Endometrium (tissue), 2 donors: ENCODE results near the gene TLCD3B.

Experiments
- FAIRE-seq: peaks from 2 replicates; lab custom pipeline; 2012; peaks lifted over from hg19 to GRCh38; lab: Jason Lieb, UNC
- donor health status: control.
- donor health status: control.

Gene TLCD3B

GRCh38 chr16:29988346-29989075, 42.6 kb downstream of the TLCD3B start:
- no peak for FAIRE-seq

DNA sequence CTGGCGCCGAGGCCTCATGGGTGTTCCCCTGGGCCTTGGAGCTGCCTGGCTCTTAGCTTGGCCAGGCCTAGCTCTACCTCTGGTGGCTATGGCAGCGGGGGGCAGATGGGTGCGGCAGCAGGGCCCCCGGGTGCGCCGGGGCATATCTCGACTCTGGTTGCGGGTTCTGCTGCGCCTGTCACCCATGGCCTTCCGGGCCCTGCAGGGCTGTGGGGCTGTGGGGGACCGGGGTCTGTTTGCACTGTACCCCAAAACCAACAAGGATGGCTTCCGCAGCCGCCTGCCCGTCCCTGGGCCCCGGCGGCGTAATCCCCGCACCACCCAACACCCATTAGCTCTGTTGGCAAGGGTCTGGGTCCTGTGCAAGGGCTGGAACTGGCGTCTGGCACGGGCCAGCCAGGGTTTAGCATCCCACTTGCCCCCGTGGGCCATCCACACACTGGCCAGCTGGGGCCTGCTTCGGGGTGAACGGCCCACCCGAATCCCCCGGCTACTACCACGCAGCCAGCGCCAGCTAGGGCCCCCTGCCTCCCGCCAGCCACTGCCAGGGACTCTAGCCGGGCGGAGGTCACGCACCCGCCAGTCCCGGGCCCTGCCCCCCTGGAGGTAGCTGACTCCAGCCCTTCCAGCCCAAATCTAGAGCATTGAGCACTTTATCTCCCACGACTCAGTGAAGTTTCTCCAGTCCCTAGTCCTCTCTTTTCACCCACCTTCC, 43.5 kb downstream of the TLCD3B start:
- FAIRE-seq, result no peak

- no peak for FAIRE-seq
Observed at GRCh38 chr16:29986931-29987330, 44.1 kb downstream of the TLCD3B start.

- no peak for FAIRE-seq
Observed at GRCh38 chr16:29986231-29986630, 44.8 kb downstream of the TLCD3B start.

- no peak for FAIRE-seq
Observed at GRCh38 chr16:29985271-29985811, 45.7 kb downstream of the TLCD3B start.

- FAIRE-seq, result no peak
Observed at GRCh38 chr16:29984764-29985147, 46.3 kb downstream of the TLCD3B start.

- no peak for FAIRE-seq
Observed at GRCh38 chr16:29984137-29984763, 46.8 kb downstream of the TLCD3B start.

DNA sequence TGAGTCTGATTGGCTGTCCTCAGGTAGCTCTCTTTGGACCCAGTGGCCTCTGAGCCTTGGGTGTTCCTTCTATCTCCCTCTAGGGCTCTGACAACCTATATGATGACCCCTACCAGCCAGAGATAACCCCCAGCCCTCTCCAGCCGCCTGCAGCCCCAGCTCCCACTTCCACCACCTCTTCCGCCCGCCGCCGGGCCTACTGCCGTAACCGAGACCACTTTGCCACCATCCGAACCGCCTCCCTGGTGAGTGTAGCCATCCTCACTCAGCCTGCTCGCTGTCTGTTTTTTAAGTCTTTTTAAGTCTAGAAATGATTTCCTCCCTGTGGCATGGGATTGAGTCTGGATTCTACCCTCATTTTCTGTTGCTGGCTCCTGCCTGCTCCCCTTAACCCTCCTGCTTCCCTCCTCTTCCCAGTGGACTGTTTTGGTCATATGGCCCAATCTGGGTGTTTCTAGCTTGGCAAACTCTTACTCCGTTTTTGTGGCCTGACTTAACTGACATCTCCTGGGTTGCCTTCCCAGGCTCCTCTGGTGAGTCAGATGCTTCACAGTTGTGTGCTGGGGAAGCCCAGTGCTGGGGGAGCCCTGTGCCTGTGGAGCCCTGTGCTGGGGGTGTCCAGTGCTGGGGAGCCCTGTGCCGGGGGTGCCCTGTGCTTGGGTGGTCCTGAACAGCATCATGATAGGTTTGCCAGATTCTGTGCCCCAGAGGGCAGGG, 47.5 kb downstream of the TLCD3B start:
- no peak for FAIRE-seq

DNA sequence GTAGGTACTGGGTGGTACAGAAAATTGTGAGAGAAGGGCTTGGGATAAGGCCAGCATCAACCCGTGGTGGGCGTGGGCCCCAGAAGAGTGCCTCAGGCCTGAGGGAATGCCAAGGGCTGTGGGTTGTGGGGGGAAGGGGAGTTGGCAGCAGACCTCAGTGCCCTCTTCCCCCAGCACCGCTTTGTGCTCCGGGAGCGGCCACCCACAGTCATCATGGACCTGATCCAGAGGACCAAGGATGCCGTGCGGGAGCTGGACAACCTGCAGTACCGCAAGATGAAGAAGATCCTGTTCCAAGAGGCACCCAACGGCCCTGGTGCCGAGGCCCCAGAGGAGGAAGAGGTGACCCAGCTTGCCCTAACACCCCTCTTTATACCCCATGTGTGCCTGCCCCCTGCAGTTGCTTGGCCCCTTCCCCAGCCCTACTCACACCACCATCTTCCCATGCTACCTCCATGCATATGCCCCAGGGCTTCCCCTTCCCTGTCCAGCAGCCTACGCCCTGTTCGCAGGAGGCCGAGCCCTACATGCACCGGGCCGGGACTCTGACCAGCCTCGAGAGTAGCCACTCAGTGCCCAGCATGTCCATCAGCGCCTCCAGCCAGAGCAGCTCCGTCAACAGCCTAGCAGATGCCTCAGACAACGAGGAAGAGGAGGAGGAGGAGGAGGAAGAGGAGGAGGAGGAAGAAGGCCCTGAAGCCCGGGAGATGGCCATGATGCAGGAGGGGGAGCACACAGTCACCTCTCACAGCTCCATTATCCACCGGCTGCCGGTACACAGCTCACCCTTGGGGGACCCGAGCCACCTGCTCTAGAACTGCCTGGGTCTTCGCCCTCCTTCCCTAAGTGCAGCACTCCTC, 48.3 kb downstream of the TLCD3B start:
- no peak for FAIRE-seq

DNA sequence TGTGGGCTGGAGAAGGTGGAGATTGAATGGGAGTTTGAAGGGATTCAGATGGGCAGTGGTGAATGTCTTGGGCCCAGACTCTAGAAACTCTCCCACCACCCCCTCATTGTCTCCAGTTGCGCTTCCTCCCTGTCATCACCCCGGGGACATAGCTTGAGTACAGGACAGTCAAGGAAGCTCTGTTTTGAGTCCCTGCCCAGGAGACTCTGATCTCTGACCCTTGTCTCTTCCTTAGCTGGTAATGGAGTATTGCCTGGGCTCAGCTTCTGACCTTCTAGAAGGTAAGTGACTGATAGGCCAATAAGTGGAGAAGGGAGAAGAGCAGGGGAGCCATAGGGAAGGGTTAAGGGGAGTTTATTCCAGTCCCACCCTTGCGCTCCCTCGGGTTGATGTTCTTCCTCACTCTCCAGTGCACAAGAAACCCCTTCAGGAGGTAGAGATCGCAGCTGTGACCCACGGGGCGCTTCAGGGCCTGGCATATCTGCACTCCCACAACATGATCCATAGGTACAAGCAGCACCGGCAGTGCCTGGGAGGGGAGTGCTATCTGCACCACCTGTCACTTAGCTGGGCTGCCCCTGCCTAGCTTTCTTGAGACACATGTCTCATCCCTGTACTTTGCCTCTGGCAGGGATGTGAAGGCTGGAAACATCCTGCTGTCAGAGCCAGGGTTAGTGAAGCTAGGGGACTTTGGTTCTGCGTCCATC, 52.4 kb downstream of the TLCD3B start:
- no peak for FAIRE-seq

DNA sequence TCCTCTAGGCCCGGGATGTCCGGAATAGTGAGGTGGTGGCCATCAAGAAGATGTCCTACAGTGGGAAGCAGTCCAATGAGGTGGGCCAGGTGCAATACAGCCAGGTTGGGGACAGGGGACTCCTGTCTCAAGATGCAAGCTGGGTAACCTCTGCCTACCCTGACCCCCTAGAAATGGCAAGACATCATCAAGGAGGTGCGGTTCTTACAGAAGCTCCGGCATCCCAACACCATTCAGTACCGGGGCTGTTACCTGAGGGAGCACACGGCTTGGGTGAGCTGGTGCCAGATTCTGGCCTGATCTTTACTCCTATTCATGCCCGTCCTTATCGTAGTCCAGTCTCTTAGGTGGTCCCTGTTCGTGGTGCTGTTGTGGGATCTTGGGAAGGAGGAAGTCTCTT, 53.0 kb downstream of the TLCD3B start:
- no peak for FAIRE-seq

- no peak for FAIRE-seq
Observed at GRCh38 chr16:29977063-29977825, 53.8 kb downstream of the TLCD3B start.

- FAIRE-seq, result no peak
Observed at GRCh38 chr16:29975811-29976511, 55.1 kb downstream of the TLCD3B start.

DNA sequence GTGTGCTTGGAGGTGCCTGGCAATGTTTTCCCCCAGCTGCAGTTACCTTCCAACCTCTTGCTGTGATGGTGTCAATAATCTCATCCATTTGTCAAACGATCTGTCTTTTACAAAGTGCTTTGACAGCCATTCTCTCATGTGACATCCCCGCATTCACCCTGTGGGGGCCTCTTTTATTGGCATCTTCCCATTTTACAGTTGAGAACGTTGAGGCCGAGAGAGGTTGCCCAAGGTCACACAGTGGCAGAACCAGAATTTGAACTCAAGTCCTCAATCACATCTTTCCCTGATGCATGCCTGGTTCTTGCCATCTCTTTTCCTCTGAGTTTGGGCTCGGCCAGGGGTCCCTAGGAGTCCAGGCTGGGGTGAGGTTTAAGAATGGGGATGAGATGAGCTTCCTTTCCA, 55.9 kb downstream of the TLCD3B start:
- FAIRE-seq, result no peak
